NCI-H526 treated with DMSO at 0.1 percent for 48 hours (cell line): Measurements from ENCODE around the gene HPCA.

Source experiments
- DNase-seq: peaks from one replicate; lab custom pipeline; 2025; lab: John Stamatoyannopoulos, UW

The HPCA gene

GRCh38 chr1:32937061-32937460, 50.8 kb downstream of the HPCA start:
- DNase-seq = no peak

GRCh38 chr1:32939655-32940371, 53.5 kb downstream of the HPCA start:
- no peak for DNase-seq

GRCh38 chr1:32944180-32944579, 57.9 kb downstream of the HPCA start:
- no peak for DNase-seq
